ENCODE data around the gene CCDC85C. TPM values are rescaled to one million over a fixed set of nuclear protein-coding genes. Genes with fewer than 3 reads are reported as not detected.
A peak's percentile ranks its signal among the peaks of the same experiment; 100 is the strongest.

CCDC85C gene
- total RNA-seq, 1 experiment from 2014 or later, result 36.4 TPM

GRCh38 chr14:99481745-99482099, 122.3 kb downstream of the CCDC85C start:
- peak; percentile 25 for DNase-seq
- Histone ChIP-seq H2AFZ (ENCODE audit: low read length) (peak overlapping the region; percentile 73), H4K20me1 (ENCODE audit: low read length) (peaks cover 63% of the 10 kb centered on the region), H3K79me2 (ENCODE audit: low read length) (peaks cover 90% of the 10 kb centered on the region), H3K4me2 (ENCODE audit: low read length) (peak overlapping the region; percentile 87), H3K9ac (ENCODE audit: low read length) (peak overlapping the region; percentile 86), H3F3A (ENCODE audit: low read length, unreplicated experiment) (no peaks in the 10 kb centered on the region), H3K27ac (ENCODE audit: low read length) (peak overlapping the region; percentile 36), H3K9me2 (replicated peaks; ENCODE audit: low read length) (no peaks in the 10 kb centered on the region), H3K4me3 (ENCODE audit: low read length) (peak overlapping the region; percentile 78), H3K36me3 (ENCODE audit: low read depth, low read length) (no peaks in the 10 kb centered on the region), H3K9me3 (ENCODE audit: low read length) (no peaks in the 10 kb centered on the region), H3K4me1 (ENCODE audit: insufficient read depth, low read length) (peaks cover 22% of the 10 kb centered on the region), H3K27me3 (ENCODE audit: low read length) (no peaks in the 10 kb centered on the region)
- TSS peak; percentile 56 for BruUV-seq (replicated peaks)
- no peak for TF ChIP-seq EZH2 (IDR thresholded peaks at IDR 0.05; ENCODE audit: low read length, unreplicated experiment)
- TF ChIP-seq EZH2phosphoT487 (IDR thresholded peaks at IDR 0.05; ENCODE audit: borderline replicate concordance, low read length), result no peak
- TF ChIP-seq CTCF (conservative IDR thresholded peaks at IDR 0.05; ENCODE audit: low read depth, low read length), result no peak
- intact Hi-C loops (cut with micrococcal nuclease), result no loop called here
- ChIA-PET POLR2A (ENCODE audit: unreplicated experiment) (interaction anchor here (1.0 kb wide), 1 partner anchor 13 kb away, joined by 4 read pairs; no protein-coding TSS in a partner anchor), CTCF (interaction anchor here (1.0 to 1.2 kb wide), 3 partner anchors 8 to 122 kb away, joined by 3 to 7 read pairs (median 4); partner anchors contain the start of gene CCDC85C)
- ATAC-seq, result no peak

- no peak for TF ChIP-seq EZH2phosphoT487 (IDR thresholded peaks at IDR 0.05; ENCODE audit: borderline replicate concordance, low read length)
- TF ChIP-seq EZH2 (IDR thresholded peaks at IDR 0.05; ENCODE audit: low read length, unreplicated experiment), result no peak
- TF ChIP-seq CTCF (conservative IDR thresholded peaks at IDR 0.05; ENCODE audit: low read depth, low read length), result no peak
- Histone ChIP-seq H3F3A (ENCODE audit: low read length, unreplicated experiment) (no peaks in the 10 kb centered on the region), H3K36me3 (ENCODE audit: low read depth, low read length) (no peaks in the 10 kb centered on the region), H3K79me2 (ENCODE audit: low read length) (peaks cover 90% of the 10 kb centered on the region), H3K4me3 (ENCODE audit: low read length) (peak within 1 kb of the TSS; percentile 89), H3K9ac (ENCODE audit: low read length) (peak within 1 kb of the TSS; percentile 86), H4K20me1 (ENCODE audit: low read length) (peaks cover 63% of the 10 kb centered on the region), H3K27me3 (ENCODE audit: low read length) (no peaks in the 10 kb centered on the region), H3K4me1 (ENCODE audit: insufficient read depth, low read length) (peaks cover 22% of the 10 kb centered on the region), H2AFZ (ENCODE audit: low read length) (peak within 1 kb of the TSS; percentile 82), H3K9me2 (replicated peaks; ENCODE audit: low read length) (no peaks in the 10 kb centered on the region), H3K9me3 (ENCODE audit: low read length) (no peaks in the 10 kb centered on the region), H3K4me2 (ENCODE audit: low read length) (peak within 1 kb of the TSS; percentile 95), H3K27ac (ENCODE audit: low read length) (peak within 1 kb of the TSS; percentile 36)
- peak; percentile 99 for DNase-seq
- peak; percentile 86 for ATAC-seq
- intact Hi-C loops (cut with micrococcal nuclease), result no loop called here
- ChIA-PET CTCF (interaction anchor here (1.0 to 1.2 kb wide), 3 partner anchors 9 to 122 kb away, joined by 3 to 7 read pairs (median 4); partner anchors contain the start of gene CCDC85C), POLR2A (ENCODE audit: unreplicated experiment) (interaction anchor here (0.6 to 1.0 kb wide), 4 partner anchors 11 to 203 kb away, joined by 3 to 4 read pairs (median 3); partner anchors contain the start of gene CYP46A1)
- BruUV-seq (replicated peaks), result no TSS peak
These were observed 122.9 kb downstream of the CCDC85C start, which contains the start of gene CCNK for GRCh38 chr14:99480917-99481744. Gene CCNK, plus strand, starts transcription at chr14:99481409. Its CDS starts 11,269 bp downstream, at chr14:99492678.

Measured in PC-3 (cell line).